HCT116 (cell line): Measurements from ENCODE around the gene GNG7. TPM values are rescaled to one million over a fixed set of nuclear protein-coding genes. Genes with fewer than 3 reads are reported as not detected.
A peak's percentile ranks its signal among the peaks of the same experiment; 100 is the strongest.

Experiments used
- ATAC-seq: fragments of 200-7000 bp; cut with Tn5 transposase; 2 replicates; pipeline ENCODE4 v1.9.1; 2020; ENCODE audit warnings: mild to moderate bottlenecking, moderate library complexity
- BruUV-seq: library from RNA; stranded (reverse); fragments of 400-500 nt; replicated peaks from 2 replicates; lab custom pipeline; 2021; lab: Mats Ljungman, UMichigan
- CTCF ChIA-PET: fragments of 300-600 bp; sonication (Branson Sonifier 250); formaldehyde crosslinking; loops from one replicate; lab custom pipeline; 2021; ENCODE audit warnings: antibody characterized with exemption; lab: Charles Lee
- POLR2A ChIA-PET: fragments of 300-600, 350-600 bp; sonication (Branson Sonifier 250); formaldehyde crosslinking; loops from one replicate; lab custom pipeline; 2021; ENCODE audit warnings: antibody characterized with exemption; lab: Charles Lee
- RAD21 ChIA-PET, 2 experiments: fragments of 300-600 bp; sonication (Branson Sonifier 250); formaldehyde crosslinking; loops; one replicate each; lab custom pipeline; 2023; ENCODE audit warnings: low total read pairs in 2 of 2; ENCODE audit not compliant: uncharacterized antibody in 2 of 2, unreplicated experiment in 2 of 2, low non-redundant PET in 1 of 2; lab: Charles Lee
- DNase-seq: peaks from one replicate; pipeline ENCODE4 v3.0.0-alpha.2; 2010; ENCODE audit warnings: low read depth, low spot score
- H2AFZ ChIP-seq: fragments of 200-600 bp; shearing (Covaris generic), sonication (generic); 2 replicates; pipeline ENCODE4 v1.6.1; 2017; ENCODE audit warnings: low read depth, mixed run types, mixed read lengths, antibody characterized with exemption, low read length; ENCODE audit not compliant: poor library complexity, severe bottlenecking
- H3K27ac ChIP-seq: 2 replicates; pipeline ENCODE4 v1.5.1; 2012; ENCODE audit warnings: low read depth, low read length
- H3K27me3 ChIP-seq: fragments of 200-600 bp; sonication (generic); 2 replicates; pipeline ENCODE4 v1.6.1; 2016; ENCODE audit warnings: mixed run types, low read length, mixed read lengths; ENCODE audit not compliant: insufficient read depth
- H3K36me3 ChIP-seq, 2 experiments: fragments of 200-500 bp in 1 of 2; fragments of 200-600 bp in 1 of 2; sonication (Bioruptor generic) in 1 of 2; sonication (generic) in 1 of 2; 2 replicates each; pipeline versions ENCODE4 v1.5.1 to v1.6.1; 2014 to 2016; ENCODE audit warnings: low read length in 2 of 2, inconsistent platforms in 1 of 2, mixed read lengths in 1 of 2, mixed run types in 1 of 2; ENCODE audit not compliant: insufficient read depth in 2 of 2, control insufficient read depth in 1 of 2
- H3K4me1 ChIP-seq, 2 experiments: fragments of 200-600 bp in 1 of 2; sonication (generic) in 1 of 2; 2 replicates each; pipeline versions ENCODE4 v1.5.1 to v1.6.1; 2012 to 2017; ENCODE audit warnings: low read length in 2 of 2, inconsistent platforms in 1 of 2, mild to moderate bottlenecking in 1 of 2, mixed read lengths in 1 of 2, mixed run types in 1 of 2, moderate library complexity in 1 of 2; ENCODE audit not compliant: insufficient read depth in 2 of 2, control insufficient read depth in 1 of 2
- H3K4me2 ChIP-seq: fragments of 200-600 bp; sonication (generic); 2 replicates; pipeline ENCODE4 v1.6.1; 2017; ENCODE audit warnings: mixed run types, low read length, mixed read lengths
- H3K4me3 ChIP-seq, 2 experiments: fragments of 200-600 bp in 1 of 2; sonication (generic) in 1 of 2; replicated peaks in 1 of 2; 2 replicates each; pipeline ENCODE4 v1.5.1; 2011 to 2016; ENCODE audit warnings: low read length in 2 of 2, control low read depth in 1 of 2, low read depth in 1 of 2, mild to moderate bottlenecking in 1 of 2, mixed read lengths in 1 of 2, mixed run types in 1 of 2
- H3K79me2 ChIP-seq: fragments of 200-600 bp; sonication (generic); 2 replicates; pipeline ENCODE4 v1.6.1; 2017; ENCODE audit warnings: mild to moderate bottlenecking, mixed run types, low read length, moderate library complexity, mixed read lengths; ENCODE audit not compliant: insufficient read depth
- H3K9ac ChIP-seq: fragments of 200-600 bp; sonication (generic); 2 replicates; pipeline ENCODE4 v1.6.1; 2016; ENCODE audit warnings: low read length, mixed read lengths
- H3K9me2 ChIP-seq: fragments of 200-600 bp; sonication (generic), shearing (Covaris generic); 2 replicates; pipeline ENCODE4 v1.6.1; 2017; ENCODE audit warnings: mixed run types, mild to moderate bottlenecking, moderate library complexity; ENCODE audit not compliant: insufficient read depth
- H3K9me3 ChIP-seq, 2 experiments: fragments of 200-500 bp in 1 of 2; fragments of 200-600 bp in 1 of 2; sonication (Bioruptor generic) in 1 of 2; sonication (generic) in 1 of 2; 2 replicates each; pipeline ENCODE4 v1.6.1; 2014 to 2017; ENCODE audit warnings: low read length in 2 of 2, mixed read lengths in 2 of 2, inconsistent platforms in 1 of 2, low read depth in 1 of 2, mild to moderate bottlenecking in 1 of 2, mixed run types in 1 of 2, moderate library complexity in 1 of 2; ENCODE audit not compliant: control insufficient read depth in 1 of 2, insufficient read depth in 1 of 2
- H4K20me1 ChIP-seq: fragments of 200-600 bp; sonication (generic), shearing (Covaris generic); 2 replicates; pipeline ENCODE4 v1.6.1; 2017; ENCODE audit warnings: mixed run types, mild to moderate bottlenecking, moderate library complexity; ENCODE audit not compliant: insufficient read depth
- CEBPB ChIP-seq: IDR thresholded peaks from 2 replicates; pipeline ENCODE4 v1.6.1; 2012; ENCODE audit warnings: low read depth
- CTCF ChIP-seq, 3 experiments: fragments of 200-600 bp in 1 of 3; sonication (generic) in 1 of 3; IDR thresholded peaks in 2 of 3; conservative IDR thresholded peaks in 1 of 3; 2 replicates each; pipeline ENCODE4 v1.5.1; 2012 to 2017; ENCODE audit warnings: low read depth in 2 of 3, low read length in 2 of 3, antibody characterized with exemption in 1 of 3, borderline replicate concordance in 1 of 3, control low read depth in 1 of 3, mild to moderate bottlenecking in 1 of 3, mixed read lengths in 1 of 3, mixed run types in 1 of 3, moderate library complexity in 1 of 3; ENCODE audit not compliant: insufficient read depth in 1 of 3
- EGR1 ChIP-seq: IDR thresholded peaks from 2 replicates; pipeline ENCODE4 v1.6.1; 2012; ENCODE audit warnings: low read depth
- ELF1 ChIP-seq: IDR thresholded peaks from 2 replicates; pipeline ENCODE4 v1.6.1; 2012; ENCODE audit warnings: low read depth, borderline replicate concordance
- EZH2 ChIP-seq: fragments of 200-600 bp; sonication (generic); IDR thresholded peaks from 2 replicates; pipeline ENCODE4 v1.6.1; 2017; ENCODE audit warnings: antibody characterized with exemption, mixed run types
- EZH2phosphoT487 ChIP-seq: fragments of 200-600 bp; IDR thresholded peaks from 2 replicates; pipeline ENCODE4 v1.6.1; 2018; ENCODE audit warnings: antibody characterized with exemption, borderline replicate concordance
- FOSL1 ChIP-seq: IDR thresholded peaks from 2 replicates; pipeline ENCODE4 v1.6.1; 2012; ENCODE audit warnings: low read depth
- JUND ChIP-seq: IDR thresholded peaks from 2 replicates; pipeline ENCODE4 v1.6.1; 2012
- POLR2A ChIP-seq: IDR thresholded peaks from 2 replicates; pipeline ENCODE4 v1.7.0; 2011; ENCODE audit warnings: borderline replicate concordance; ENCODE audit not compliant: insufficient read depth, insufficient read length; ENCODE audit errors: extremely low read depth
- POLR2AphosphoS5 ChIP-seq: IDR thresholded peaks from 2 replicates; pipeline ENCODE4 v1.6.1; 2011; ENCODE audit warnings: mild to moderate bottlenecking, low read depth, low read length, moderate library complexity
- RAD21 ChIP-seq: IDR thresholded peaks from 2 replicates; pipeline ENCODE4 v1.6.1; 2012; ENCODE audit warnings: low read depth, mild to moderate bottlenecking
- SIN3A ChIP-seq: IDR thresholded peaks from 2 replicates; pipeline ENCODE4 v1.6.1; 2012; ENCODE audit warnings: low read depth
- SP1 ChIP-seq: IDR thresholded peaks from 2 replicates; pipeline ENCODE4 v1.6.1; 2012; ENCODE audit warnings: low read depth
- SRF ChIP-seq: IDR thresholded peaks from 2 replicates; pipeline ENCODE4 v1.6.1; 2012; ENCODE audit warnings: low read depth
- TCF7L2 ChIP-seq: IDR thresholded peaks from 2 replicates; pipeline ENCODE4 v1.7.0; 2011; ENCODE audit warnings: borderline replicate concordance, inconsistent platforms; ENCODE audit not compliant: insufficient read depth, insufficient read length; ENCODE audit errors: extremely low read depth
- YY1 ChIP-seq: IDR thresholded peaks from 2 replicates; pipeline ENCODE4 v1.6.1; 2011; ENCODE audit warnings: low read length, low read depth, moderate library complexity, mild to moderate bottlenecking; ENCODE audit not compliant: insufficient replicate concordance; ENCODE audit errors: extremely low read depth
- ZNF274 ChIP-seq: fragments of 200-500 bp; sonication (Bioruptor generic); IDR thresholded peaks from 2 replicates; pipeline ENCODE4 v1.6.1; 2014; ENCODE audit warnings: mild to moderate bottlenecking, low read depth, low read length, inconsistent platforms
- intact Hi-C: fragments of 100-400 bp; cut with micrococcal nuclease; formaldehyde crosslinking; loops from 2 replicates; pipeline ENCODE4 v1.10.0; 2022
- total RNA-seq: library from RNA; stranded (reverse); gene quantifications from one replicate; pipeline ENCODE4 v1.2.1, GENCODE V29; 2021; ENCODE audit not compliant: unreplicated experiment
- TF ChIP-seq, protein P1 (sequence below): IDR thresholded peaks from 2 replicates; pipeline ENCODE4 v1.6.1; 2012
- TF ChIP-seq, protein P2 (sequence below): IDR thresholded peaks from 2 replicates; pipeline ENCODE4 v1.6.1; 2012

Gene GNG7
- total RNA-seq, 1 experiment from 2014 or later = 11.3 TPM

DNA sequence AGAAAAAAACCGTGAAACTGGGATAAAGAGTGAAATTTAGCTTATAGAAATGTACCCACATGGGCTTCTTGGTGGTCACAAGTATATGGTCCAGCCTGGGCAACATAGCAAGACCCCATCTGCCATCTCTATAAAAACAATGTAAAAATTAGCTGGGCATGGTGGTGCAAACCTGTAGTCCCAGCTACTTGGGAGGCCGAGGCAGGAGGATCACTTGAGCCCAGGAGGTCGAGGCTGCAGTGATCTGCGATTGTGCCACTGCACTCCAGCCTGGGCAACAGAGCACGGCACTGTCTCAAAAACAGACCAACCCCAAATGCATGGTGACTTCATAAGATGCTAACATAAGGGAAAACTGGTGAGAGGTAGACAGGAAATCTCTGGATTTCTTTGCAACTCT is 54.4 kb downstream of the GNG7 start:
- CTCF ChIA-PET = interaction anchor here (0.6 to 2.3 kb wide), 31 partner anchors 9 to 773 kb away, joined by 3 to 52 read pairs (median 5); partner anchors contain the start of genes SGTA, SLC39A3, THOP1 and ZNF57

More for the DNA sequence above, 54.4 kb downstream of the GNG7 start:
- H3K36me3 ChIP-seq = no peaks in the 10 kb centered on the region
- no peak overlapping the region for H3K4me3 ChIP-seq
- DNase-seq = no peak
- POLR2A ChIA-PET = interaction anchor here (0.8 to 1.1 kb wide), 4 partner anchors 21 to 302 kb away, joined by 3 to 6 read pairs (median 4); partner anchors contain the start of gene GADD45B
- no TSS peak for BruUV-seq
- intact Hi-C loops = loop anchor here (1.0 to 2.0 kb wide), 3 partner anchors 101 to 303 kb away; no protein-coding TSS in a partner anchor
- H3K27ac ChIP-seq = no peak overlapping the region
- no peak overlapping the region for H3K9ac ChIP-seq
- no peaks in the 10 kb centered on the region for H3K79me2 ChIP-seq
- ATAC-seq = peak; percentile 50
- no peaks in the 10 kb centered on the region for H3K4me1 ChIP-seq
- TF ChIP-seq ELF1 (no peak), SP1 (no peak), EZH2 (no peak), JUND (no peak), SIN3A (no peak), CTCF (IDR thresholded peaks at IDR 0.05 in 2 of 3, conservative IDR thresholded peaks at IDR 0.05 in 1 of 3; ENCODE audit: borderline replicate concordance in 1 of 3, insufficient read depth in 1 of 3, low read depth in 2 of 3, low read length in 2 of 3) (no peak), EZH2phosphoT487 (no peak), SRF (no peak), YY1 (no peak), CEBPB (no peak), RAD21 (no peak), POLR2AphosphoS5 (no peak), TCF7L2 (no peak), POLR2A (no peak), ZNF274 (no peak), FOSL1 (no peak), EGR1 (no peak)
- TF ChIP-seq, protein P1, sequence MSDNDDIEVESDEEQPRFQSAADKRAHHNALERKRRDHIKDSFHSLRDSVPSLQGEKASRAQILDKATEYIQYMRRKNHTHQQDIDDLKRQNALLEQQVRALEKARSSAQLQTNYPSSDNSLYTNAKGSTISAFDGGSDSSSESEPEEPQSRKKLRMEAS = no peak; the same call in 1 of the 2 replicates
- TF ChIP-seq, protein P2, sequence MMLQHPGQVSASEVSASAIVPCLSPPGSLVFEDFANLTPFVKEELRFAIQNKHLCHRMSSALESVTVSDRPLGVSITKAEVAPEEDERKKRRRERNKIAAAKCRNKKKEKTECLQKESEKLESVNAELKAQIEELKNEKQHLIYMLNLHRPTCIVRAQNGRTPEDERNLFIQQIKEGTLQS = no peak
- TF ChIP-seq, all 23 proteins: peak for 0
- Histone ChIP-seq H4K20me1 (no peaks in the 10 kb centered on the region), H3K27me3 (no peaks in the 10 kb centered on the region), H2AFZ (no peak overlapping the region), H3K4me2 (no peak overlapping the region), H3K9me2 (no peaks in the 10 kb centered on the region), H3K9me3 (no peaks in the 10 kb centered on the region)
- RAD21 ChIA-PET = interaction anchor here (0.5 to 1.4 kb wide), 9 partner anchors 9 to 719 kb away, joined by 3 to 16 read pairs (median 3); partner anchors contain the start of gene GNG7 (in 1 of the 2)
